Activated T-cell treated with anti-CD3 and anti-CD28 coated beads, Interleukin-2, amount 50 U/mL, for 4 hours (primary cell): ENCODE results near the gene PMIS2. TPM values are rescaled to one million over a fixed set of nuclear protein-coding genes. Genes with fewer than 3 reads are reported as not detected.
A peak's percentile ranks its signal among the peaks of the same experiment; 100 is the strongest.

Experiments
- ATAC-seq, 2 donors: fragments of 200-7000 bp; cut with Tn5 transposase; one replicate each; pipeline ENCODE4 v1.10.0; 2021
- DNase-seq: peaks from one replicate; pipeline ENCODE4 v3.0.0-alpha.2; 2020
- H3K27me3 Mint-ChIP-seq: one replicate; pipeline ENCODE4 v1.8.0; 2021; ENCODE audit warnings: low read depth, mixed read lengths
- H3K36me3 Mint-ChIP-seq: one replicate; pipeline ENCODE4 v1.8.0; 2022; ENCODE audit warnings: mixed read lengths; ENCODE audit not compliant: insufficient read depth
- H3K4me1 Mint-ChIP-seq: one replicate; pipeline ENCODE4 v1.8.0; 2021; ENCODE audit warnings: low read depth, mixed read lengths
- H3K4me3 Mint-ChIP-seq: one replicate; pipeline ENCODE4 v1.8.0; 2021; ENCODE audit warnings: mild to moderate bottlenecking, moderate library complexity, mixed read lengths
- H3K9me3 Mint-ChIP-seq: one replicate; pipeline ENCODE4 v1.8.0; 2021; ENCODE audit warnings: mixed read lengths
- total RNA-seq, 3 donors: library from RNA; stranded (reverse); gene quantifications; one replicate each; pipeline ENCODE4 v1.2.1, GENCODE V29; 2021

The PMIS2 gene
- total RNA-seq, 3 donors from 2014 or later = not detected

GRCh38 chr19:35551091-35551810 lies 34.7 kb upstream of the PMIS2 start:
- ATAC-seq = no peak
- H3K9me3 Mint-ChIP-seq = no peaks in the 10 kb centered on the region
- peaks cover under 1% of the 10 kb centered on the region for H3K27me3 Mint-ChIP-seq
- no peak overlapping the region for H3K4me3 Mint-ChIP-seq
- peaks cover 21% of the 10 kb centered on the region for H3K4me1 Mint-ChIP-seq
- DNase-seq = no peak
- H3K36me3 Mint-ChIP-seq = peaks cover 20% of the 10 kb centered on the region

DNA sequence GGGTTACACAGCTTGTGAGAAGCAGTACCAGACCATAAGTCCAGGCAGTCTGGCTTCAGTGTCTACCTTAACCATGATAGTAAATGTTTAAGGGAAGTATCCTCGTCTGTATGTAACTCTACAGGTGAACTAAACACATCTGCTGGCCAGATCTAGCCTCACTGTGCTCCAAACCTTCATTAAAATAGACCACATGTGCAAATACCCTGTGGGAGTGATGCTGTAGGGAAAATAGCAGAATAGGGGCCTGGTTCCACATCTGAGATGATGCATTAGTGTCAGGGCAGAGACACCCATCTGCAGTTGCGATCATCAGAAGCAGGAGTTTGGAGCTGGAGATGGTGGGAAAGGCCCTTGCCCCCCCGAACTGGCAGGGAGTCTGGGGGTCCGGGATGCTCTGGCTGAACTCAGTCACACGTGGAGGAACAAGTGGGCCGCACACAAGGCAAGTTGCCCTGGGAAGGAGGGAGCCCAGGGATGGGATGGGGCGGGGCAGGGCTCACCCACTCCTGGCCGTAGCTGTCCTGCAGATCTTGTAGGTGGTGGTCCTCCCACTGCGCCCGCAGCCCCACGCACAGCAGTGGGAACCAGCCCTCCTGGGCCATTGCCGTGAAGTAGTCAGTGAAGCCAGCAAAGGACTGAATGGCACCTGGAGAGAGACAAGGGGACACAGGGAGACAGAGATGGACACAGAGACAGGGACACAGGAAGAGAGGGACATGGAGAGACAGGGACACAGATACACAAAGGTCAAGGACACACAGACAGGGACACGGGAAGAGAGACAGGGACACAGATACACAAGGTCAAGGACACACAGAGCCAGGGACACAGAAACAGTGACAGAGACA lies 33.2 kb upstream of the PMIS2 start:
- Mint-ChIP-seq H3K4me3 (no peak overlapping the region), H3K36me3 (peaks cover 14% of the 10 kb centered on the region), H3K27me3 (peaks cover 6% of the 10 kb centered on the region), H3K9me3 (no peaks in the 10 kb centered on the region), H3K4me1 (peaks cover 12% of the 10 kb centered on the region)
- no peak for ATAC-seq
- no peak for DNase-seq

DNA sequence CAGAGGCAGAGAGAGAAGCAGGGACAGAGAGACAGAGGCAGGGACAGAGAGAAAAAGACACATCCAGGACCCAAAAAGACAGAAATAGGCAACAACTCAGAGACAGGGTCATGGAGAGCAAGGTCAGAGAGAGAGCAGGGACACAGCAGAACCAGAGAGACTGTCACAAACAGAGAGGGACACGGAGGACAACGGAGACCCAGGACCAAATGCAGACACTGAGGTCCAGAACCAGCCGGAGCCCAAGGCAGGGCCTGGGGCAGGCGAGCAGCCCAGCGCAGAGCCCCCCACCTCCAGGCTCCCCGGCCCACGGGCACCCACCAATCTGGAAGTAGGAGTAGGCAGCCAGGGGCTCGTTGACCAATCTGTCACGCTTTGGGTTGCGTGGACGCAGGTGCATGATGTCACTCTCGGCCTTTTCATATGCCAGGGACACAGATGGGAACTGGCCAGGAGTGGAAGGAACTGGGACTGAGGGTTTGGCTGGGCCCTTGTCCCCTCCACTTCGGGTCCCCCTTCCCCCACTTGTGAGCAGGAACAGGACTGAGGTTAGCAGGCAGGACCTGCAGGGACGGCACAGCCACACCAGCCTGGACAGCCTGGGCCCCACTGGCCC lies 32.5 kb upstream of the PMIS2 start:
- Mint-ChIP-seq H3K9me3 (no peaks in the 10 kb centered on the region), H3K4me3 (no peak overlapping the region), H3K27me3 (peaks cover 6% of the 10 kb centered on the region), H3K4me1 (peaks cover 13% of the 10 kb centered on the region), H3K36me3 (peaks cover 11% of the 10 kb centered on the region)
- DNase-seq (no peak), ATAC-seq (no peak)

DNA sequence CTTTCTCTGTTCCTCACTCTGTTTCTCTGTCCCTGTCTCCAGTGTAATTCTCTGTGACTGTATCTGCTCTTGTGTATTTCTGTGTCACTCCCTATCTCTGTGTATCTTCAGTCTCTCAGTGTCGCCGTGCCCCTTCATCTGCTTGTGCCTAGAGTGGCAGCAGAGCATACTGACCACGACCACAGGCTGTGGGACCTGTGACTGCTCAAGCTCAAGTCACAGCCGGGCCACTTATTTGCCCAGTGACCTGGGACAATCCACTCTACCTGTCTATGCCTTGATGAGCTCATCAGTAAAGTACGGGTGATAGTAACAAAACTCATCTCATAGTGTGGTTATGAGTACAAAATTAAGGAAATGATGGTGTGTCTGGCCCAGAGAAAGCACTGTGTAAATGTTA lies 31.9 kb upstream of the PMIS2 start:
- peaks cover 12% of the 10 kb centered on the region for H3K27me3 Mint-ChIP-seq
- ATAC-seq = no peak
- no peak overlapping the region for H3K4me3 Mint-ChIP-seq
- no peak for DNase-seq
- no peaks in the 10 kb centered on the region for H3K9me3 Mint-ChIP-seq
- H3K4me1 Mint-ChIP-seq = peaks cover 12% of the 10 kb centered on the region
- peaks cover 6% of the 10 kb centered on the region for H3K36me3 Mint-ChIP-seq

GRCh38 chr19:35555301-35556005 lies 30.5 kb upstream of the PMIS2 start:
- DNase-seq = no peak
- Mint-ChIP-seq H3K4me3 (no peak overlapping the region), H3K9me3 (no peaks in the 10 kb centered on the region), H3K27me3 (peaks cover 25% of the 10 kb centered on the region), H3K36me3 (peaks cover 4% of the 10 kb centered on the region), H3K4me1 (peaks cover 11% of the 10 kb centered on the region)
- no peak for ATAC-seq

GRCh38 chr19:35556025-35556590 lies 29.9 kb upstream of the PMIS2 start:
- H3K36me3 Mint-ChIP-seq = no peaks in the 10 kb centered on the region
- no peak overlapping the region for H3K4me3 Mint-ChIP-seq
- no peak for ATAC-seq
- H3K9me3 Mint-ChIP-seq = no peaks in the 10 kb centered on the region
- no peak for DNase-seq
- H3K27me3 Mint-ChIP-seq = peaks cover 29% of the 10 kb centered on the region
- peaks cover 11% of the 10 kb centered on the region for H3K4me1 Mint-ChIP-seq

DNA sequence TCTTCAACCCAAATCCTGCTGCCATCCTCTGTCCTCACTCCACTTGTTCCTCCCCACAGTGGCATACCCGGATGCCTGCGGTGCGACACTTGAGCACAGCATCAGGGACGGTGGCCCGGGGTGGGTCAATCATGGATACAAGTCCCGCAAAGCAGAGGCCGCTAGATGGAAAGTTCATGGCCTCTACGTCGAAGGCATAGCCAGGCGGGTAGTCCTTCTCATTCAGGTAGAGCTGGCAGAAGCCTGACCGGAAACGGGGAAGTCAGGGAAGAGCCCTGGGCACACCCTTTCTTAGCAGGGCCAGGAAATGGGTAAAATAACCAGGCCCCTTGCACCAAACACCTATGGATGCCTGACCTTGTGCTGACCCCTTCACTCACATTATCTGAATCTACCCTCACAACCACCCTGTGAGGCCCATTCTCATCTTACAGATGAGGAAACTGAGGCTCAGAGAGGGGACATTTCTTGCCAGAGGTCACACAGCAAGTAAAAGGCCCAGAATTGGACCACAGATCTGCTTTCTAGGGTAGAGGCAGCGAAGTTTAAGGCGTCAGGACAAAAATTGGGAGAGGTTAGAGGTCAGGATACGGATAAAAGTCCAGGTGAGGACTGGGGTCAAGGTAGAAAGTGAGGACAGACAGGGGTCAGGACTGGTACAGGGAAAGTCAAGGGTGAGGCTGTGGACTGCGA lies 29.0 kb upstream of the PMIS2 start:
- no peak for DNase-seq
- peaks cover 11% of the 10 kb centered on the region for H3K4me1 Mint-ChIP-seq
- H3K36me3 Mint-ChIP-seq = no peaks in the 10 kb centered on the region
- H3K4me3 Mint-ChIP-seq = no peak overlapping the region
- H3K27me3 Mint-ChIP-seq = peaks cover 36% of the 10 kb centered on the region
- H3K9me3 Mint-ChIP-seq = no peaks in the 10 kb centered on the region
- no peak for ATAC-seq

- peak; percentile 72 to 73 for ATAC-seq
- peak; percentile 52 for DNase-seq
- H3K4me1 Mint-ChIP-seq = peaks cover 11% of the 10 kb centered on the region
- no peaks in the 10 kb centered on the region for H3K9me3 Mint-ChIP-seq
- peak overlapping the region; percentile 67 for H3K4me3 Mint-ChIP-seq
- peaks cover 43% of the 10 kb centered on the region for H3K27me3 Mint-ChIP-seq
- H3K36me3 Mint-ChIP-seq = no peaks in the 10 kb centered on the region
Measured at GRCh38 chr19:35557539-35558399, 28.2 kb upstream of the PMIS2 start.

GRCh38 chr19:35558400-35559280 lies 27.3 kb upstream of the PMIS2 start:
- no peaks in the 10 kb centered on the region for H3K36me3 Mint-ChIP-seq
- no peak overlapping the region for H3K4me3 Mint-ChIP-seq
- H3K27me3 Mint-ChIP-seq = peaks cover 43% of the 10 kb centered on the region
- DNase-seq (no peak), ATAC-seq (no peak)
- no peaks in the 10 kb centered on the region for H3K9me3 Mint-ChIP-seq
- peaks cover 11% of the 10 kb centered on the region for H3K4me1 Mint-ChIP-seq

GRCh38 chr19:35559281-35559659 lies 26.7 kb upstream of the PMIS2 start:
- Mint-ChIP-seq H3K4me3 (no peak overlapping the region), H3K27me3 (peaks cover 45% of the 10 kb centered on the region), H3K4me1 (peaks cover 11% of the 10 kb centered on the region), H3K9me3 (no peaks in the 10 kb centered on the region), H3K36me3 (no peaks in the 10 kb centered on the region)
- no peak for ATAC-seq
- DNase-seq = no peak

- Mint-ChIP-seq H3K4me1 (peaks cover 11% of the 10 kb centered on the region), H3K36me3 (no peaks in the 10 kb centered on the region), H3K27me3 (peaks cover 49% of the 10 kb centered on the region), H3K9me3 (no peaks in the 10 kb centered on the region), H3K4me3 (no peak overlapping the region)
- no peak for DNase-seq
- no peak for ATAC-seq
Measured at GRCh38 chr19:35559781-35560180, 26.2 kb upstream of the PMIS2 start.

DNA sequence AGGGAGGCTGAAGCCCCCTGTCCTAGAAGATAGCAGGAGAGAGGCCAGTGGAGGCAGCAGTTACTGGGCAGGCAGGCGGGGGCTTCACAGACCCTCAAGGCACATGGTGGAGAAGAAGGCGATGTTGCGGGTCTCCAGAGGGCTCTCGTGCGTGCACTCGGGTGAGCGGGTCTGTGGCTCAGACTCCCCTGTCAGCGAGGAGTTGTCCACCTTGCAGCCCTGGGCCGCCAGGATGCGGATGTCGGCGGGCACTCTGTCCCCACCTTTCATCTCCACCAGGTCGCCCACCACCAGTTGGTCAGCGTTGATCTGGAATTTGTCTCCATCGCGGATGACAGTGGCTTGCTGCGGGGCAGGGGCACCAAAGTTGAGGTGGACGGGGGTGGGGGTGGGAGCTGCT lies 25.7 kb upstream of the PMIS2 start:
- peaks cover 11% of the 10 kb centered on the region for H3K4me1 Mint-ChIP-seq
- ATAC-seq (no peak), DNase-seq (no peak)
- no peak overlapping the region for H3K4me3 Mint-ChIP-seq
- no peaks in the 10 kb centered on the region for H3K9me3 Mint-ChIP-seq
- H3K27me3 Mint-ChIP-seq = peaks cover 50% of the 10 kb centered on the region
- H3K36me3 Mint-ChIP-seq = no peaks in the 10 kb centered on the region
